GM23248 (cell line): ENCODE data around the gene RALA. TPM values are rescaled to one million over a fixed set of nuclear protein-coding genes. Genes with fewer than 3 reads are reported as not detected.

Experiments used
- DNase-seq: peaks from one replicate; pipeline ENCODE4 v3.0.0-alpha.2; 2015
- H2AFZ ChIP-seq: fragments of 200-600 bp; sonication (generic); 2 replicates; pipeline ENCODE4 v1.6.1; 2016; ENCODE audit warnings: antibody characterized with exemption
- H3F3A ChIP-seq: fragments of 200-600 bp; sonication (generic); 2 replicates; pipeline ENCODE4 v1.6.1; 2016; ENCODE audit warnings: mild to moderate bottlenecking, antibody characterized with exemption, mixed run types; ENCODE audit not compliant: insufficient read depth
- H3K27ac ChIP-seq: fragments of 200-600 bp; sonication (generic); 2 replicates; pipeline ENCODE4 v1.5.1; 2016; ENCODE audit warnings: mild to moderate bottlenecking
- H3K27me3 ChIP-seq: fragments of 200-600 bp; sonication (generic); replicated peaks from 2 replicates; pipeline ENCODE4 v1.6.1; 2016; ENCODE audit warnings: mild to moderate bottlenecking; ENCODE audit not compliant: insufficient read depth
- H3K36me3 ChIP-seq: fragments of 200-600 bp; sonication (generic); 2 replicates; pipeline ENCODE4 v1.6.1; 2016; ENCODE audit warnings: low read depth, mild to moderate bottlenecking
- H3K4me1 ChIP-seq: fragments of 200-600 bp; sonication (generic); 2 replicates; pipeline ENCODE4 v1.6.1; 2016; ENCODE audit warnings: mild to moderate bottlenecking; ENCODE audit not compliant: insufficient read depth
- H3K4me2 ChIP-seq: fragments of 200-600 bp; sonication (generic); one replicate; pipeline ENCODE4 v1.6.1; 2016; ENCODE audit warnings: mild to moderate bottlenecking; ENCODE audit not compliant: unreplicated experiment
- H3K4me3 ChIP-seq: fragments of 200-600 bp; sonication (generic); 2 replicates; pipeline ENCODE4 v1.5.1; 2016; ENCODE audit warnings: mild to moderate bottlenecking
- H3K79me2 ChIP-seq: fragments of 200-600 bp; sonication (generic); 2 replicates; pipeline ENCODE4 v1.6.1; 2016; ENCODE audit warnings: mild to moderate bottlenecking; ENCODE audit not compliant: insufficient read depth
- H3K9ac ChIP-seq: fragments of 200-600 bp; sonication (generic); 2 replicates; pipeline ENCODE4 v1.6.1; 2016; ENCODE audit warnings: mild to moderate bottlenecking
- H3K9me2 ChIP-seq: fragments of 200-600 bp; sonication (generic); 2 replicates; pipeline ENCODE4 v1.6.1; 2016; ENCODE audit warnings: mixed run types, mild to moderate bottlenecking, moderate library complexity; ENCODE audit not compliant: insufficient read depth
- H3K9me3 ChIP-seq: fragments of 200-600 bp; sonication (generic); one replicate; pipeline ENCODE4 v1.6.1; 2017; ENCODE audit warnings: low read depth
- H4K20me1 ChIP-seq: fragments of 200-600 bp; sonication (generic); 2 replicates; pipeline ENCODE4 v1.6.0; 2016; ENCODE audit not compliant: insufficient read depth
- EZH2 ChIP-seq: fragments of 200-600 bp; sonication (generic); IDR thresholded peaks from 2 replicates; pipeline ENCODE4 v1.6.1; 2018; ENCODE audit warnings: antibody characterized with exemption, mild to moderate bottlenecking; ENCODE audit not compliant: insufficient read depth, poor library complexity, severe bottlenecking
- EZH2phosphoT487 ChIP-seq: fragments of 200-600 bp; sonication (generic); IDR thresholded peaks from 2 replicates; pipeline ENCODE4 v1.6.1; 2018; ENCODE audit warnings: antibody characterized with exemption, moderate library complexity, mild to moderate bottlenecking, low read depth; ENCODE audit not compliant: insufficient read depth
- WGBS, 2 experiments: methylation state at CpG; one replicate each; pipeline ENCODE4 v1.1.6; 2015 to 2017; ENCODE audit warnings: low lambda C conversion rate in 2 of 2, low coverage in 1 of 2; ENCODE audit errors: missing lambda C conversion rate in 2 of 2; 5-methylcytosine and 5-hydroxymethylcytosine counted together
- in situ Hi-C: fragments of 300-500 bp; cut with MboI; formaldehyde crosslinking; loops from 2 replicates; pipeline ENCODE4 v1.15.0; 2020
- polyA plus RNA-seq: library from polyadenylated mRNA; unstranded; fragments of >200 nt; fragmentation: Nextera tagmentation; extraction: Ambion mirVana; gene quantifications from 2 replicates; pipeline ENCODE4 v1.2.1, GENCODE V29; 2016
- total RNA-seq: library from RNA; depleted of rRNA; stranded (reverse); fragments of >200 nt; shearing (Covaris generic); gene quantifications from 2 replicates; pipeline ENCODE4 v1.2.3, GENCODE V29; 2014

Gene RALA
- total and polyA plus RNA-seq, 2 experiments from 2014 or later, result 21.7 to 82.8 TPM

- no peak overlapping the region for H3K27ac ChIP-seq
- H3K4me1 ChIP-seq, result 0 out of 2 replicates have a peak, but pooled peaks cover 4% of the 10 kb centered on the region
- no peaks in the 10 kb centered on the region for H3K9me2 ChIP-seq
- no peak overlapping the region for H3K4me2 ChIP-seq
- H3K79me2 ChIP-seq, result peaks cover 63% of the 10 kb centered on the region
- H3F3A ChIP-seq, result peaks cover 5% of the 10 kb centered on the region; the same call in 1 of the 2 replicates
- no peak for DNase-seq
- no peak for TF ChIP-seq EZH2
- TF ChIP-seq EZH2phosphoT487, result no peak
- H4K20me1 ChIP-seq, result no peaks in the 10 kb centered on the region
- H3K27me3 ChIP-seq, result no peaks in the 10 kb centered on the region
- no peak overlapping the region for H2AFZ ChIP-seq
- in situ Hi-C loops, result no loop called here
- 90 to 100% methylated on average over 2 of the region's 2 CpGs for WGBS, 2 experiments
- peaks cover 45% of the 10 kb centered on the region for H3K36me3 ChIP-seq
- H3K9me3 ChIP-seq, result no peaks in the 10 kb centered on the region
- no peak overlapping the region for H3K4me3 ChIP-seq
- no peak overlapping the region for H3K9ac ChIP-seq
Observed at GRCh38 chr7:39700165-39700564, 76.8 kb downstream of the RALA start.

- Histone ChIP-seq H3F3A (peaks cover 5% of the 10 kb centered on the region; the same call in 1 of the 2 replicates), H2AFZ (no peak overlapping the region), H3K36me3 (peaks cover 40% of the 10 kb centered on the region), H3K27me3 (no peaks in the 10 kb centered on the region), H3K27ac (no peak overlapping the region), H3K4me3 (no peak overlapping the region), H4K20me1 (no peaks in the 10 kb centered on the region), H3K79me2 (peaks cover 55% of the 10 kb centered on the region), H3K9me2 (no peaks in the 10 kb centered on the region), H3K4me1 (0 out of 2 replicates have a peak, but pooled peaks cover 4% of the 10 kb centered on the region), H3K4me2 (no peak overlapping the region), H3K9ac (no peak overlapping the region), H3K9me3 (no peaks in the 10 kb centered on the region)
- in situ Hi-C loops, result no loop called here
- TF ChIP-seq EZH2phosphoT487 (no peak), EZH2 (no peak)
- DNase-seq, result no peak
- WGBS, 2 experiments, result 95 to 96% methylated on average over 8 of the region's 8 CpGs
Observed at GRCh38 chr7:39700932-39701331, 77.6 kb downstream of the RALA start.

GRCh38 chr7:39702133-39702532 lies 78.8 kb downstream of the RALA start:
- Histone ChIP-seq H3K4me1 (no peaks in the 10 kb centered on the region), H3K36me3 (peaks cover 40% of the 10 kb centered on the region), H4K20me1 (no peaks in the 10 kb centered on the region), H3K4me2 (no peak overlapping the region), H3K4me3 (no peak overlapping the region), H3K9me3 (no peaks in the 10 kb centered on the region), H2AFZ (no peak overlapping the region), H3K9ac (no peak overlapping the region), H3K27ac (no peak overlapping the region), H3K79me2 (peaks cover 43% of the 10 kb centered on the region), H3K9me2 (no peaks in the 10 kb centered on the region), H3F3A (peaks cover 5% of the 10 kb centered on the region; the same call in 1 of the 2 replicates), H3K27me3 (no peaks in the 10 kb centered on the region)
- TF ChIP-seq EZH2 (no peak), EZH2phosphoT487 (no peak)
- 77 to 81% methylated on average over 4 of the region's 4 CpGs for WGBS, 2 experiments
- no peak for DNase-seq
- in situ Hi-C loops, result no loop called here

DNA sequence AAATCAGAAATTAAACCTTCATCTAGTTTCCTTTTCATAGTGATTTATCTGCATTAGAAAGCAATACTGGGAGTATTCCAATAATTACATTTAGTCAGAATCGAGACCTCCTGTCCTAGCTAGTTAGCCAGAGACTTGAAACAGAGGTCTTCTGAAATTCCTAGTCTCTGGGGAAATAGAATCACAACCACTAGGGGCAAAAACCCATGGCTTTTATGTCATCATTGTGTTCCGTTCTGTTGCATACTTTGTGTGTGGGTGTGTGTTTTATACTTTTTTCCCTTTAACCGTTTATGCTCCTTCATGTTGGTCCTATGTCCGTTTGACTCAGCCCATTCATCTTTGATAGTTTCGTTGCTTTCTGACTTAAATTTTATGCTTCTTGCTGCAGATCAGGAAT lies 79.8 kb downstream of the RALA start:
- Histone ChIP-seq H3K9ac (no peak overlapping the region), H2AFZ (no peak overlapping the region), H3K27ac (no peak overlapping the region), H3K27me3 (no peaks in the 10 kb centered on the region), H3K4me3 (no peak overlapping the region), H3K4me2 (no peak overlapping the region), H3K36me3 (peaks cover 40% of the 10 kb centered on the region), H3K9me3 (no peaks in the 10 kb centered on the region), H4K20me1 (no peaks in the 10 kb centered on the region), H3F3A (peaks cover 10% of the 10 kb centered on the region), H3K79me2 (0 out of 2 replicates have a peak, but pooled peaks cover 35% of the 10 kb centered on the region), H3K9me2 (no peaks in the 10 kb centered on the region), H3K4me1 (no peaks in the 10 kb centered on the region)
- in situ Hi-C loops, result no loop called here
- peak; percentile 50 for DNase-seq
- TF ChIP-seq EZH2phosphoT487, result no peak
- no peak for TF ChIP-seq EZH2
- WGBS, 2 experiments, result 51 to 54% methylated on average over 5 of the region's 5 CpGs

GRCh38 chr7:39709029-39709428 lies 85.7 kb downstream of the RALA start:
- Histone ChIP-seq H3K36me3 (peaks cover 28% of the 10 kb centered on the region), H3K27ac (no peak overlapping the region), H3K4me1 (no peaks in the 10 kb centered on the region), H3K4me3 (no peak overlapping the region), H3K27me3 (no peaks in the 10 kb centered on the region), H3K79me2 (0 out of 2 replicates have a peak, but pooled peaks cover 4% of the 10 kb centered on the region), H4K20me1 (no peaks in the 10 kb centered on the region), H3K9ac (no peak overlapping the region), H3K9me3 (no peaks in the 10 kb centered on the region), H3F3A (peaks cover 13% of the 10 kb centered on the region), H2AFZ (no peak overlapping the region), H3K9me2 (no peaks in the 10 kb centered on the region), H3K4me2 (no peak overlapping the region)
- TF ChIP-seq EZH2phosphoT487, result no peak
- no peak for TF ChIP-seq EZH2
- 99% methylated on average over 5 of the region's 5 CpGs for WGBS, 2 experiments
- in situ Hi-C loops, result no loop called here
- DNase-seq, result no peak
